UCSD-AML1 (cell line): Measurements from ENCODE around the gene EBF3.

Source experiments
- DNase-seq: peaks from one replicate; lab custom pipeline; 2025; ENCODE audit not compliant: unreplicated experiment; lab: John Stamatoyannopoulos, UW

Gene EBF3

GRCh38 chr10:129809841-129810240 lies 154.2 kb downstream of the EBF3 start:
- DNase-seq, result no peak

GRCh38 chr10:129809431-129809830 lies 154.6 kb downstream of the EBF3 start:
- DNase-seq, result no peak

- no peak for DNase-seq
These were observed 155.7 kb downstream of the EBF3 start for GRCh38 chr10:129808092-129808983.

- no peak for DNase-seq
These were observed 156.9 kb downstream of the EBF3 start for GRCh38 chr10:129807211-129807610.

GRCh38 chr10:129800796-129801340 lies 163.2 kb downstream of the EBF3 start:
- no peak for DNase-seq

- no peak for DNase-seq
These were observed 164.1 kb downstream of the EBF3 start for GRCh38 chr10:129799942-129800341.

- DNase-seq, result no peak
These were observed 167.2 kb downstream of the EBF3 start for GRCh38 chr10:129796710-129797420.

- no peak for DNase-seq
These were observed 170.1 kb downstream of the EBF3 start for GRCh38 chr10:129793996-129794395.

GRCh38 chr10:129793479-129793878 lies 170.6 kb downstream of the EBF3 start:
- DNase-seq, result no peak

- DNase-seq, result no peak
These were observed 171.2 kb downstream of the EBF3 start for GRCh38 chr10:129792864-129793263.

GRCh38 chr10:129792141-129792540 lies 171.9 kb downstream of the EBF3 start:
- DNase-seq, result no peak

- no peak for DNase-seq
These were observed 173.2 kb downstream of the EBF3 start for GRCh38 chr10:129790715-129791446.

- DNase-seq, result no peak
These were observed 175.9 kb downstream of the EBF3 start for GRCh38 chr10:129788215-129788614.

GRCh38 chr10:129787557-129787956 lies 176.5 kb downstream of the EBF3 start:
- no peak for DNase-seq

GRCh38 chr10:129786216-129786615 lies 177.9 kb downstream of the EBF3 start:
- DNase-seq, result no peak

GRCh38 chr10:129785536-129785981 lies 178.5 kb downstream of the EBF3 start:
- no peak for DNase-seq
